Activated T-cell treated with anti-CD3 and anti-CD28 coated beads, Interleukin-2, amount 50 U/mL, for 48 hours (primary cell): Measurements from ENCODE around the gene CEP295NL.
"Not testable (repeated sequence)": the region's sequence is repeated elsewhere in the genome, so short reads cannot be mapped to it uniquely, and the experiment has no call there.

Experiments
- DNase-seq, 2 experiments: peaks; one replicate each; pipeline ENCODE4 v3.0.0-alpha.2; 2020

Gene CEP295NL

GRCh38 chr17:78902231-78902630 lies 770 bp downstream of the CEP295NL start:
- DNase-seq, result not testable (repeated sequence)

GRCh38 chr17:78901806-78902205 lies 1.2 kb downstream of the CEP295NL start:
- no peak for DNase-seq

GRCh38 chr17:78900816-78901215 lies 2.2 kb downstream of the CEP295NL start:
- no peak for DNase-seq

- no peak for DNase-seq
Measured at GRCh38 chr17:78899361-78900260, 3.4 kb downstream of the CEP295NL start.

GRCh38 chr17:78898947-78899346 lies 4.1 kb downstream of the CEP295NL start:
- no peak for DNase-seq

- no peak for DNase-seq
Measured at GRCh38 chr17:78898075-78898836, 4.7 kb downstream of the CEP295NL start.

GRCh38 chr17:78897664-78898047 lies 5.3 kb downstream of the CEP295NL start:
- no peak for DNase-seq

GRCh38 chr17:78896834-78897663 lies 6.0 kb downstream of the CEP295NL start:
- DNase-seq, result no peak

GRCh38 chr17:78896091-78896833 lies 6.7 kb downstream of the CEP295NL start:
- no peak for DNase-seq

- DNase-seq, result no peak
Measured at GRCh38 chr17:78895322-78895721, 7.7 kb downstream of the CEP295NL start.

GRCh38 chr17:78893684-78894083 lies 9.3 kb downstream of the CEP295NL start:
- DNase-seq, result no peak

- DNase-seq, result no peak
Measured at GRCh38 chr17:78892936-78893379, 10.0 kb downstream of the CEP295NL start.

GRCh38 chr17:78892520-78892919 lies 10.5 kb downstream of the CEP295NL start:
- no peak for DNase-seq

- no peak for DNase-seq
Measured at GRCh38 chr17:78892062-78892456, 10.9 kb downstream of the CEP295NL start.

- DNase-seq, result no peak
Measured at GRCh38 chr17:78891406-78892061, 11.5 kb downstream of the CEP295NL start.

GRCh38 chr17:78890498-78890897 lies 12.5 kb downstream of the CEP295NL start:
- DNase-seq, result peak; percentile 60 to 64

- DNase-seq, result not testable (repeated sequence)
Measured at GRCh38 chr17:78890096-78890495, 12.9 kb downstream of the CEP295NL start.

GRCh38 chr17:78889531-78889930 lies 13.5 kb downstream of the CEP295NL start:
- DNase-seq, result peak; percentile 35 to 40

GRCh38 chr17:78888941-78889518 lies 14.0 kb downstream of the CEP295NL start:
- DNase-seq, result no peak

- no peak for DNase-seq
Measured at GRCh38 chr17:78886954-78887353, 16.0 kb downstream of the CEP295NL start.

- DNase-seq, result no peak
Measured at GRCh38 chr17:78885956-78886355, 17.0 kb downstream of the CEP295NL start.
